Left ventricle myocardium inferior (tissue), 1 donor: ENCODE results near the gene SH3TC2. TPM values are rescaled to one million over a fixed set of nuclear protein-coding genes. Genes with fewer than 3 reads are reported as not detected.

Experiments used
- DNase-seq: peaks from one replicate; pipeline ENCODE4 v3.0.0-alpha.2; 2020
- H3K27ac ChIP-seq: fragments of 200-600 bp; replicated peaks from 2 replicates; pipeline ENCODE4 v1.8.0; 2021
- H3K27me3 ChIP-seq: fragments of 200-600 bp; 2 replicates; pipeline ENCODE4 v1.8.0; 2021; ENCODE audit warnings: low read depth
- H3K36me3 ChIP-seq: fragments of 200-600 bp; 2 replicates; pipeline ENCODE4 v1.8.0; 2021
- H3K4me1 ChIP-seq: fragments of 200-600 bp; 2 replicates; pipeline ENCODE4 v1.8.0; 2021
- H3K4me3 ChIP-seq: fragments of 200-600 bp; 2 replicates; pipeline ENCODE4 v1.8.0; 2021; ENCODE audit warnings: mild to moderate bottlenecking, moderate library complexity
- H3K9me3 ChIP-seq: fragments of 200-600 bp; replicated peaks from 2 replicates; pipeline ENCODE4 v1.8.0; 2021
- CTCF ChIP-seq: fragments of 200-600 bp; IDR thresholded peaks from 2 replicates; pipeline ENCODE4 v1.8.0; 2021; ENCODE audit warnings: antibody characterized with exemption, mild to moderate bottlenecking, borderline replicate concordance
- intact Hi-C: fragments of 100-400 bp; cut with micrococcal nuclease; formaldehyde crosslinking; loops from one replicate; pipeline ENCODE4 v1.11.0; 2022
- total RNA-seq: library from RNA; stranded (reverse); fragmentation: NEBNext Ultra II Directional; extraction: Animal tissue kit (Norgen Biotek cat#: 25700); gene quantifications from one replicate; pipeline ENCODE4 v1.2.1, GENCODE V29; 2021
- donor health status: DM: no; HTN: yes; CAD: no; lungs with severe emphysema.

SH3TC2 gene
- total RNA-seq, 1 donor from 2014 or later = 9.4 TPM

GRCh38 chr5:148984345-148984744 is 78.5 kb downstream of the SH3TC2 start:
- H3K27me3 ChIP-seq = no peaks in the 10 kb centered on the region
- TF ChIP-seq CTCF = no peak
- intact Hi-C loops = no loop called here
- no peaks in the 10 kb centered on the region for H3K36me3 ChIP-seq
- peaks cover 21% of the 10 kb centered on the region for H3K4me1 ChIP-seq
- H3K4me3 ChIP-seq = no peak overlapping the region
- peaks cover 4% of the 10 kb centered on the region for H3K9me3 ChIP-seq
- no peak overlapping the region for H3K27ac ChIP-seq
- DNase-seq = no peak

- Histone ChIP-seq H3K4me3 (no peak overlapping the region), H3K36me3 (no peaks in the 10 kb centered on the region), H3K27me3 (no peaks in the 10 kb centered on the region), H3K27ac (no peak overlapping the region), H3K4me1 (peaks cover 31% of the 10 kb centered on the region), H3K9me3 (peaks cover 4% of the 10 kb centered on the region)
- no peak for TF ChIP-seq CTCF
- DNase-seq = no peak
- intact Hi-C loops = no loop called here
Observed at GRCh38 chr5:148981353-148981752, 81.5 kb downstream of the SH3TC2 start.

- H3K27ac ChIP-seq = no peak overlapping the region
- no peak overlapping the region for H3K4me3 ChIP-seq
- DNase-seq = no peak
- H3K36me3 ChIP-seq = no peaks in the 10 kb centered on the region
- peaks cover 31% of the 10 kb centered on the region for H3K4me1 ChIP-seq
- TF ChIP-seq CTCF = no peak
- peaks cover 4% of the 10 kb centered on the region for H3K9me3 ChIP-seq
- H3K27me3 ChIP-seq = no peaks in the 10 kb centered on the region
- intact Hi-C loops = no loop called here
Observed at GRCh38 chr5:148980731-148981130, 82.1 kb downstream of the SH3TC2 start.

GRCh38 chr5:148979083-148979723 is 83.7 kb downstream of the SH3TC2 start:
- Histone ChIP-seq H3K4me1 (peaks cover 36% of the 10 kb centered on the region), H3K27ac (peak overlapping the region; percentile 66), H3K9me3 (peaks cover 4% of the 10 kb centered on the region), H3K36me3 (no peaks in the 10 kb centered on the region), H3K4me3 (no peak overlapping the region), H3K27me3 (no peaks in the 10 kb centered on the region)
- no peak for TF ChIP-seq CTCF
- intact Hi-C loops = no loop called here
- DNase-seq = peak; percentile 40

- H3K27ac ChIP-seq = peak overlapping the region; percentile 66
- DNase-seq = no peak
- H3K4me1 ChIP-seq = peaks cover 43% of the 10 kb centered on the region
- H3K27me3 ChIP-seq = no peaks in the 10 kb centered on the region
- no peaks in the 10 kb centered on the region for H3K36me3 ChIP-seq
- H3K9me3 ChIP-seq = no peaks in the 10 kb centered on the region
- no peak overlapping the region for H3K4me3 ChIP-seq
- intact Hi-C loops = no loop called here
- no peak for TF ChIP-seq CTCF
Observed at GRCh38 chr5:148978370-148979082, 84.3 kb downstream of the SH3TC2 start.
